T-helper 2 cell (primary cell): ENCODE data around the gene SRGAP2C.
"Not testable (repeated sequence)": the region's sequence is repeated elsewhere in the genome, so short reads cannot be mapped to it uniquely, and the experiment has no call there.

Experiments
- DNase-seq, 5 experiments: peaks; one replicate each; pipeline versions ENCODE4 v3.0.0 to v3.0.0-alpha.2; 2012 to 2022

The SRGAP2C gene

DNA sequence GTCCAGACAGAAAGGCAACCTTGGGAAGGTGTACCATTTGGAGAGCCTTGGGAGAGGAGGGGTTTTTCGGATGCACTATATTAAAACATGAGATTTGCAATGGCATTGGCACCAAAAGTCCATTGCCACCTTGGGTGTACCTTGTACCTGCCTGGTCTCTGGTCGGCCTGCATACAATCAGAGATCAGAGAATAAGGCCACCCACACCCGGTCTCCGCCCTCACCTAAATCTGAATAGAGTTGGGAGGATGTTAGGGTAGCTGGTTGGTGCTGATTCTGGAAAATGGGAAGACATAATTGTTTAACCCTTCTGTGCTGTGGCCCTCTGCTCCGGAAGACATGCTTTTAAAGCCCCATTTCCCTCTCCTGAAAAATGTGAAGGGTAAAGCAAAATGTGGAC, 3.1 kb downstream of the SRGAP2C start:
- DNase-seq, result not testable (repeated sequence)

GRCh38 chr1:121192512-121192911, 7.7 kb downstream of the SRGAP2C start:
- DNase-seq, result not testable (repeated sequence)

DNA sequence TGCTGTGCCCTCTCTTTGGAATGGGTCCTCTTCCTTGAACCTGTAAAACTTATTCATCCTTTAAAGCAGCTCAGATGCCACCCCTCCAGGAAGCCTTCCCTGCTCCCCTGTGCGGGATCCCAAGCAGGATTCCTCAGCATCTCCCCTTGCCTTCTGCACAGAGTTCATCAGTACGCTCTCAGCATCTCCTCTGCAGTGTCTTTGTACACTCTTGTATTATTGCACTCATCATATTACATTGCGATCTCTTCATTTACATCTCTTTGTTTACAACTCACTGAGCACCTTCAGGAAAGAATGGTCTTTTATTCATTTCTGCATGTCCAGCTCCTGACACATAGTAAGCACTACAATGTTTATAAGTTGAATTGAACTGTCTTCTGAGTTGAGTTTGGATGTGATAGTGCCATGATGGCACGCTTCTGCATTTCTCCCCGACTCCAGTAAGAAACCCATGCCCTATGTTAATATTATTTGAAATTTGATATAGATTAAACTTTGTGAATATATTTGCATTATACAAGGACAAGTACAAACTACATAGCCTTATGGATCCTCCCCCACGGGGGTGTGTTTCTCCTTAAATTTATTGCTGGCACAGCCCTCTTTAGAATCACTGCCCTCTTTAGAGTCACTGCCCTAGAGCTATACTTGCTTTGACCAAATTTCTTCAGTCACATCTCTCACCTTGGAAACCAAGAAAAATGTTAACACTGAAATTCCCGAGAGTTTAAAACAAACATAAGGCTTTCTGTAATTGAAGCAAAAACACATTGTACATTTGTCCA, 12.5 kb downstream of the SRGAP2C start:
- not testable (repeated sequence) for DNase-seq

DNA sequence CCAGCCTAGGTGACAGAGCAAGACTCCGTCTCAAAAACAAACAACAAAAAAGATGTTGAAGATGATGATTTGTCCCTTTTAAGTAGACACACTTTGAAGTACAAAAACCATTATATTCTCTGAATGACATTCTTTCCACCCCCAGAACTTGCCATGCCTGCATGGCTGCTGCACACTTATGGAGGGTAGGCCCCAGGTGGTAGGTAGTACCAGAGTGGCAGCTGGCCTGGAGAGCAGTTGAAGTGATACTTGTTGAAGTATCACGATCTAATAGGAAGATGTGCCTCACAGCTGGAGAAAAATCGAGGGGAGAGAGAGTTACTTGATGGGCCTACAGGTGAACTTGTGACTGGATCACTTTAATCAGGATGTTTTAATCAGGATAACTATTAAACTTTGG, 15.0 kb downstream of the SRGAP2C start:
- DNase-seq, result not testable (repeated sequence)

DNA sequence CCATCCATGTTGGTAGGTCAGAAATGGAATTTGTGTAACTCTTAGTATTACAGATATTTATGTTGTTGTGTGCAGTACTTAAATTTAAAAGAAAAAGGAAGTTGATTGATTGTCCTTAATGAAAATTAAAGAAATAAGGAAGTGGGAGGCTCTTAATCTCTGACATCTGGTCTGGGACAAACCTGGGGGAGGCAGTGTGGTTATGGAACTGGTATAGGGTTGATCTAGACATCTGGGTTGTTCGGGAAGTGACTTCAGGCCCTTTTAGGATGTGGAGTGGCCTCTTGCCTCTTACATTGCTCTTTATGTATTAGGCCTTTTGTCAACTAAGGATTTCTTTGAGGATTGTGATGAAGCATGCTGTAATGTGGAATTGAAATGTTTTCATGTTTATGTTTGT, 15.5 kb downstream of the SRGAP2C start:
- not testable (repeated sequence) for DNase-seq

- DNase-seq, result not testable (repeated sequence)
These were observed 16.5 kb downstream of the SRGAP2C start for GRCh38 chr1:121200985-121201981.

GRCh38 chr1:121202986-121203385, 18.2 kb downstream of the SRGAP2C start:
- DNase-seq, result not testable (repeated sequence)

DNA sequence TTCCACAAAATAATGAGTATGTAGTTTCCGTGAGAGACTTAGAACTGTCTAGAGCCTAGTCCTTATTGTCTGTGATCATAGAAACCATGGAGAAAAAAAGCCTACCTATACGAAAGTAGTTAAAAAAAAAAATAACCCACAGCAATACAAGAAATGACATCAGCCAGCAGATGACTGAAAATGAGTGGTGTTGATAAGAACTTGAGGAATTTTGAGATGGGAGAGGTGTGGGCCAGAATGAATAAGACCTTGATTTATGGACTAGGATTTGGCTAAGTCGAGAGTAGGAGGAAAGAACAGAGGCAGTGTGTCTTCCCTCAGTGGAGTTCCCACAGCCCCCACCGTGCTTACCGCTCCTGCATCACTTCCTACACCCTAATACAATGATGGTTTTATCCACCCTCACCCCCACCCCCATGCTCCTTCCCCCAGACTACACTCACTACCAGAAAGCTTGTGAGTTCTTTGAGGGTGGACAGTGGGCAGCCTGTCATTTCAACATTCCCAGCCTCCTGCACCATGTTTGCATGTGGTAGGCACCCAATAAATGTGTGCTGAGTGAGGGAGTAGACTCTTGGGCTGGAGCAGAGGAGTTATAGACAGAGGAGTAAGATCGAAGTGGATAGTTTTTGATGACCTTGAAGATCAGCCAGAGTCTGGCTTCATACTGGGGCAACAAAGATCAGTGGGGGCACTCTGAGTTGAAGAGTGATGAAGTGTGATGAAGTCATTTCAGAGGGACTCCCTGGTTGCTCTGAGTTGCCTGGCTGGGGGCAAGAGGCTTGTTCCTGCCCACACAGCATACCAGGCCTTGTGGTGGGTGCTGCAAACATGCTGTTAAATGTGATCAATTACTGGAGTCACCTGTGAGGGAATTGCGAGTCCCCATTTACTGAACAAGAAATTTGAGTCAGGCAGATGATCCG, 21.3 kb downstream of the SRGAP2C start:
- DNase-seq, result peak in 1 of 5 experiments; percentile 11

- DNase-seq, result not testable (repeated sequence)
These were observed 22.6 kb downstream of the SRGAP2C start for GRCh38 chr1:121207328-121207727.

DNA sequence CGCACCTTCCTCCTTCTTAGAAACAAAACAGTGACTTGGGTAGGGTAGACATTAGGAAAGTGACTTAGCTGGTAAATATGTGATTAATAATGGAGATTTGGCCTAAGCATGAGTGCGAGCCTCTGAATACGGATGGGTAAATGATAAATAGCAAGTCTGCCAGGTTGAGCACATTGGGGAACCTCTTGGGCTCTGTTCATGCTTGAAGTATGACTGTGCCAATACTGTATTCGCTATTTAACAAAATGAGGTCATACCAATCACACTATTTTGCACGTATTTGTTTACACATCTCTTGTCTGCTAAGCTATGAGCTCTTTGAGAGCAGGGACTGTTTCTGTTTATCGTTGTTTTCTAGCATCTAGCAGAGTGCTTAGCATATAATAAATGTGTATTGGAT, 23.6 kb downstream of the SRGAP2C start:
- DNase-seq, result not testable (repeated sequence)

DNA sequence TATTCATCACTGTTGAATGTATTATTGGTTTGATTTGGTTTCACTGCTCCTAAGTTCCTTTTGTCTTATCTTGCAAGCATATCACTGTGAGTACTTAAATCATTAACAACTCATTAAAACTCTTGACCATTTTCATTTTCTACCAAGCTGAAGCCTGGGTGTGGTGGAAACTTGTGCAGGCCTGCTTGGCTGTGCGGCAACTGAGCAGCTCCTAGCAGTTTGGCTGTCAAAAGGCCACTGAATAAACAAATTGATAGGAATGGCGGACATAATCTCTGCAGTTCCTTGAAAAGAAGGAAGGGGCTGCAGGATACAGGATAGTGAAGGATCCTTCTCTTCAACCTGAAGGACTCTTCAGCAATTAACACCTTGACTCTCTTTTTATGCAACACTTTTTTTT, 26.0 kb downstream of the SRGAP2C start:
- DNase-seq, result not testable (repeated sequence)

DNA sequence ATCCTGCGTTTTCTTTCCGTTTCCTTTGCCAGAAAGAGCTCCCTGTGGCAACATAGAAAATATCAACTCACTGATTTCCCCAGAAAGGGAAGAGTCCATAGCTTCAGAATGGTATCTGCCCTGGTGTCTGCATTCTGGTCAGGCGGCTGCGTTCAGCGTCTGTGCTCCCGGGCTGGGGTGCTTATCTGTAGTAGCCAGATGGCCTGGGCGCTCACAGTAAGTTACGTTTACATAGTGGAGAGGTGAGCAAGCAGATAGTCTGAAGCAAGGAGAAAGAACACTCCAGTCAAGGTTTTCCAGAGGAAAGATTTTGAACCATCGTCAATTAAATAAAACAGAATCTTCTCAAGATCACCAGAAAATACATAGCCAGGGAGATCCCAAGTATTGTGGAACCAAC, 28.7 kb downstream of the SRGAP2C start:
- DNase-seq, result not testable (repeated sequence)

DNA sequence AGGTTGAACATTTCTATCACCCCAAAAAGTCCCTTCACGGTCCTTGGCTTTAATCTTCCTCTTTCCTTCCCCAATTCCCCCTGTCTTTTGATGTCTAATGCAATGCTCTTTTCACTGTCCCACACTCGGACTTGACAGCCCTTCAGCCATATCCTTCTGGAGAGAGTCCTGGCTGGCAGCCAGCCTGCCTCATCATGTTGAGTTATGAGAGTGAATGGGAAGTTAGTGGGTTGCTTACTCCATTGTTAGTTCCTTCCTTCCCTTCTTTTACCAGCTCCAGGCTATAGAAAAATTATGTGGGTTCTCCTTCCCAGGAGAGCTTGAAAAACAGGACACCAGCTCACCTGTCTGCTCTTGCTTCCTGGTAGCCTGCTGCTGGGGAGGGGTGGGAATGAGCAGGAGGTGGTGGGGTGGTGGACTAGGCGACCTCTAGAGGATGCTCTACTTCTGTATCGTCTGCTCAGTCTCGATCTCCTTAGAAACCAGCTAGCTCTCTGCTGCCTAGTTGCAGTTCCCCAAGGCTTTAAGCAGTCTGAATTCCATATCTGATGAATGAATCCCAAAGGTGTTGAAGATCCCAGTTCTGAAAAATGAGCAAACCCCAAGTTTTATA, 29.9 kb downstream of the SRGAP2C start:
- DNase-seq, result not testable (repeated sequence)

- DNase-seq, result not testable (repeated sequence)
These were observed 31.1 kb downstream of the SRGAP2C start for GRCh38 chr1:121215699-121216417.

- DNase-seq, result not testable (repeated sequence)
These were observed 31.9 kb downstream of the SRGAP2C start for GRCh38 chr1:121216676-121217075.

- peak in 1 of 5 experiments; percentile 45 for DNase-seq
These were observed 37.0 kb downstream of the SRGAP2C start for GRCh38 chr1:121221770-121222169.

DNA sequence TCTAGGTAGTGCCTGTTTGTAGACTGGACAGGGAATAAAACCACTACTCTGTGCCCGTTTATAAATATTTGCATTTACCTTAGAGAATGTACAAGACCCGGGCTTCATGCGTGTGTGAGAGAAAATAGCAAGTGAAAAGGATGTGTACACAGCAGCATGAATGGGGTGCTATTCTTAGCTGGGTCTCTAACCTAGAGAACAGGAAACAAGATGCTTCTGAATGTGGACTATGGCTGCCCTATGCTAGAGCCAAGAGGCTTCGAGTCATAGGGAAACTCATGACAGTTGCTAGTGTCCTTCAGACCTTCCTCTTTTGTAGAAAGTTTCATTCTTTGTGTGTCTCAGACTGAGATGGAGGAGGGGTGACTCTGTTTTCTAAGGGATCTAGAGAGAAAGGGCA, 39.9 kb downstream of the SRGAP2C start:
- not testable (repeated sequence) for DNase-seq

DNA sequence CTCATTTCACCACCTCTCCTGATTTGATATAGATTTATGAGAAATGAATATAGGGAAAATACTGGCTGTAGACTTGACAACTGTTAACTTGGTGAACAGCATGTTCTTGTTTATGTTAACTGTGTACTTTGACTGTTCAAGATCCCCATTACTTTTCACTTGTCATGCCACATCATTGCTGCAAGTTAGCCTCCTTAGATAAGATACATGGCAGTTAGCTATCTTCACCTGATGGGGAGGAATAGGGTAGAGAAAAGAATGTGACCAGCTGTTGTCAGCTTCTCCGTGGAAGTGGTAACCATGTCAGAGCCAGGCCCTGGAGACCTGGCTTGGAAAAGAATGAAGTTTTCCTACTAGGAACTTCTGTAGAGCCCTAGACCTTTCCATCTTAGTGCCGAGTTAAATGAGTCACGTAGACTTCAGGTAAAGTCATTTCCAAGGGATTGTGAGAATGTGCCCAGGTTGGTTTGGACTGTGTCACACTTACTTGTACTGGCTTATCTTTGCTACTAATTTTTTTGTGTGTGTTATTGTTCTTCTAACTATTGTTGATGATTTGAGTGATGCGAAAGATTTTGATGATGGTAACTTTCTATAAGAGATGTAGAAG, 41.6 kb downstream of the SRGAP2C start:
- not testable (repeated sequence) for DNase-seq

GRCh38 chr1:121226925-121227324, 42.1 kb downstream of the SRGAP2C start:
- not testable (repeated sequence) for DNase-seq

- not testable (repeated sequence) for DNase-seq
These were observed 43.0 kb downstream of the SRGAP2C start for GRCh38 chr1:121227544-121228330.
